GM10248 (cell line): Measurements from ENCODE around the gene TRAF3.

Experiments
- CTCF ChIA-PET: fragments of 300-600 bp; sonication (Branson Sonifier 250); formaldehyde crosslinking; extraction: SDS; loops from one replicate; lab custom pipeline; 2021; ENCODE audit warnings: antibody characterized with exemption; lab: Yijun Ruan, JAX
- POLR2A ChIA-PET: fragments of 350-650 bp; sonication (Branson Sonifier 250); formaldehyde crosslinking; extraction: SDS; loops from one replicate; lab custom pipeline; 2020; ENCODE audit warnings: antibody characterized with exemption; lab: Yijun Ruan, JAX
- DNase-seq: peaks from one replicate; pipeline ENCODE4 v3.0.0; 2012; ENCODE audit errors: extremely low spot score
- CTCF ChIP-seq: IDR thresholded peaks from 2 replicates; pipeline ENCODE4 v1.5.1; 2012; ENCODE audit warnings: mild to moderate bottlenecking, low read depth; ENCODE audit errors: extremely low read depth, missing control alignments, control extremely low read depth

The TRAF3 gene

GRCh38 chr14:102848830-102849525, 71.7 kb downstream of the TRAF3 start:
- CTCF ChIA-PET, result no interaction called here
- no peak for TF ChIP-seq CTCF
- POLR2A ChIA-PET, result no interaction called here
- DNase-seq, result no peak

GRCh38 chr14:102849526-102850379, 72.5 kb downstream of the TRAF3 start:
- no peak for DNase-seq
- TF ChIP-seq CTCF, result no peak
- CTCF ChIA-PET, result interaction anchor here (1.3 kb wide), 1 partner anchor 155 kb away, joined by 5 read pairs; no protein-coding TSS in a partner anchor
- POLR2A ChIA-PET, result interaction anchor here (0.6 kb wide), 1 partner anchor 919 kb away, joined by 4 read pairs; no protein-coding TSS in a partner anchor

- TF ChIP-seq CTCF, result no peak
- POLR2A ChIA-PET, result no interaction called here
Observed at GRCh38 chr14:102853648-102854047, 76.4 kb downstream of the TRAF3 start.

GRCh38 chr14:102854091-102854703, 76.9 kb downstream of the TRAF3 start:
- DNase-seq, result no peak
- ChIA-PET CTCF (no interaction called here), POLR2A (no interaction called here)

More at GRCh38 chr14:102853648-102854047, 76.4 kb downstream of the TRAF3 start:
- DNase-seq, result no peak
- CTCF ChIA-PET, result no interaction called here

GRCh38 chr14:102856179-102856578, 78.9 kb downstream of the TRAF3 start:
- no peak for TF ChIP-seq CTCF
- no peak for DNase-seq

More at GRCh38 chr14:102854091-102854703, 76.9 kb downstream of the TRAF3 start:
- TF ChIP-seq CTCF, result no peak

GRCh38 chr14:102857444-102857843, 80.2 kb downstream of the TRAF3 start:
- ChIA-PET POLR2A (no interaction called here), CTCF (no interaction called here)
- DNase-seq, result no peak
- no peak for TF ChIP-seq CTCF

More at GRCh38 chr14:102856179-102856578, 78.9 kb downstream of the TRAF3 start:
- POLR2A ChIA-PET, result no interaction called here
- CTCF ChIA-PET, result interaction anchor here (1.3 to 1.4 kb wide), 2 partner anchors 9 to 13 kb away, joined by 3 to 6 read pairs; no protein-coding TSS in a partner anchor
